ENCODE measurements around the gene ATF5.

ATF5 gene

DNA sequence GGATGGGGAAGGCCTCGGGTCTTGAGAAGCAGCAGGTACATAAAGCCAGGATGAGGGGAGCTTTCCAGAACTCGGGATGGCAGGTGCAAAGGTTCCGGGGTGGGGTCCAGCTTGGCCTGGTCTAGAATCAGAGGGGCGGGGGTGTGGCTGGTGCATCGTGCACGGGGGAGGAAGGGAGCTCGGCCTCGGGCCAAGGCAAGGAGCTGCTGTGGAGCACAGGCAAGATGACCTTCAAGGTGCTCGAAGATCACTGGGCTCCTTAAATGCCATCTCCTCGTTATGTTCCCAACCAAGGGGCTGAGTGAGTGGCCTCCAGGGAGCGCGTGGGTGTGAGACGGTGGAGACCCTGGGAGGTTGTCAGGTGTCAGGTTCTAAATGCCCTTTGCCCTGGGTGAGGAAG, 48.1 kb downstream of the ATF5 start:
- no peak for DNase-seq (ENCODE audit: low spot score)

DNA sequence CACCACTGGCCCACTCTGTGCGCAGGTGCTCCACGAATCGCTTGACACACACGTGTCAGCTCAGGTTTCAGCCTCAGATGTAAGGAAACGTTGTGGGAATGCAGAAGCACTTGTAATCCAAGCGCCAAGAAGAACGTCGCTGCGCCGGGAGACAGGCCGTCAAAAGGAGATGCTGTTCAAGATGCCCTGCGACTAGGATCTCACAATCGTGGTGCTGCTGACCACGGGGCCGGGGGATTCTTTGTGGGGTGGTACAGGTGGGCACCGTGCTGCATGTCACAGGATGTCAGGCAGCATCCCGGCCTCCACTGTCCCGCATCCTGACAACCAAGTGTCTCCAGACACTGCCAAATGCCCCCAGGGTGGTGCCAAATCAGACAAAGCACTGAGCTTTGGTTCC, 48.9 kb downstream of the ATF5 start:
- DNase-seq (ENCODE audit: low spot score): no peak

DNA sequence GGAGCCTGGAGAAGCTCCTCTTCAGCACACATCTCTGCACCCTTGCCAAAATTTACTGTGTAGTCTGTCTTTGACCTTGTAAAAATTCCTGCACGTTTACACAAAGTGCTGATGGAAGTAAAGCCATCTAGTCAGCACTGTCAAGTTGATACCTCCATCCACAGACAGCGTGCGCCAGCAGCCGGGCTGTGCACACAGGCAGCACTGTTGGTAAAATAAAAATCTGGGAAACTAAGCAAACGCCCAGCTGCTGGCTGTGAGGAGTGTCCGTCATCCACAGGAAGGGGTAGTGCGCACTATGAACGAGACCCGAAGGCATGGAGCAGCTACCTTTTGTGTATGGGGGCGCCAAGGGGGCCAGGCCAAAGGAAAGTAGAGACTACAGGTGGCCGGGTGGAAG, 49.3 kb downstream of the ATF5 start:
- DNase-seq (ENCODE audit: low spot score): no peak

DNA sequence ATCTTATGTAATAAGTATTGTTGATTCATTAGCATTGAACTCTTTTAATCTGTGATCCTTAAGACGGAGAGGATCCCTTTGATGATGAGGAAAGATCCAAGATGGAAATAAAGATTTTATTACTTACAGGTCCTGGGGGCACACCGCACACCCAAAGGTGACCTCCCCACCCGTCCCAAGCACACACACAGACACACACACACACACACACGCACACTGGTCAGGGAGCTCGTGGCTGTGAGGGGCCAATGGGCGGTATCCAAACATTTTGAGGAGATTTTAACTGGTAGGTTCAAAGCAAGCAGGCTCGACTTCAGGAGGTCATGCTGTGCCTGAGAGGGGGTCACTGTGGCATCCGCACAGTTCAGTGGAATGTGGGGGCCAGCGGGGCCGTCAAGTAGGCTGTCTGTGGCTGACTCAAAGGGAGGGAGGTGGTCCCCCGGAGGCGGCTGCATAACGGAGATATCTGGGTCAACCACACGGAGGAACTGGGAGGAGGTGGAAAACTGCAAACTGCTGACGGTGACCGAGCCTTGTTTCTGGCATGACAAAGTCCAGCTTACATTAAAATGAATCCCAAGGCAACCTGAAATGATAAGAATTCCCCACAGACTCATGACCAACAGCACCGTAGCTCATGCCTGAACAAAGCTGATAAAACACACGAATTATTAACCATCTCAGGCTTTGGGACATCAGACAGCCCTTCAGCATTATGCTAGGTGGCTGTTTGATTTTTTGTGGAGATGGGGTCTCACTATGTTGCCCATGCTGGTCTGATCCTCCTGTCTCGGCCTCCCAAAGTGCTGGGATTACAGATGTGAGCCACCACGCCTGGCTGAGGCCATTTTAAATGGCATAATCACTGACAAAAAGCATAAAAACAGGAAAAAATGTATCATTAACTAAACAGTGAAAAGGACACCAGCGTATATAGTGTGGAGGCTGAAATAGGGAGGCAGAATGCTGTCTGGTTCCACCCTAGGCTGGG, 52.9 kb downstream of the ATF5 start:
- no peak for DNase-seq (ENCODE audit: low spot score)
